ENCODE measurements around the gene CMSS1.

- TF ChIP-seq CTCF (conservative IDR thresholded peaks at IDR 0.05; ENCODE audit: low read length) (no peak), EZH2phosphoT487 (IDR thresholded peaks at IDR 0.05; ENCODE audit: borderline replicate concordance) (no peak)
Observed at GRCh38 chr3:100104442-100104798, 286.8 kb downstream of the CMSS1 start.

Data from Loucy (cell line).